HCT116 (cell line): Measurements from ENCODE around the gene ZXDC. TPM values are rescaled to one million over a fixed set of nuclear protein-coding genes. Genes with fewer than 3 reads are reported as not detected.
A peak's percentile ranks its signal among the peaks of the same experiment; 100 is the strongest.

Experiments used
- ATAC-seq: fragments of 200-7000 bp; cut with Tn5 transposase; 2 replicates; pipeline ENCODE4 v1.9.1; 2020; ENCODE audit warnings: mild to moderate bottlenecking, moderate library complexity
- BruUV-seq: library from RNA; stranded (reverse); fragments of 400-500 nt; replicated peaks from 2 replicates; lab custom pipeline; 2021; lab: Mats Ljungman, UMichigan
- CTCF ChIA-PET: fragments of 300-600 bp; sonication (Branson Sonifier 250); formaldehyde crosslinking; loops from one replicate; lab custom pipeline; 2021; ENCODE audit warnings: antibody characterized with exemption; lab: Charles Lee
- POLR2A ChIA-PET: fragments of 300-600, 350-600 bp; sonication (Branson Sonifier 250); formaldehyde crosslinking; loops from one replicate; lab custom pipeline; 2021; ENCODE audit warnings: antibody characterized with exemption; lab: Charles Lee
- RAD21 ChIA-PET, 2 experiments: fragments of 300-600 bp; sonication (Branson Sonifier 250); formaldehyde crosslinking; loops; one replicate each; lab custom pipeline; 2023; ENCODE audit warnings: low total read pairs in 2 of 2; ENCODE audit not compliant: uncharacterized antibody in 2 of 2, unreplicated experiment in 2 of 2, low non-redundant PET in 1 of 2; lab: Charles Lee
- DNase-seq: peaks from one replicate; pipeline ENCODE4 v3.0.0-alpha.2; 2010; ENCODE audit warnings: low read depth, low spot score
- H2AFZ ChIP-seq: fragments of 200-600 bp; shearing (Covaris generic), sonication (generic); 2 replicates; pipeline ENCODE4 v1.6.1; 2017; ENCODE audit warnings: low read depth, mixed run types, mixed read lengths, antibody characterized with exemption, low read length; ENCODE audit not compliant: poor library complexity, severe bottlenecking
- H3K27ac ChIP-seq: 2 replicates; pipeline ENCODE4 v1.5.1; 2012; ENCODE audit warnings: low read depth, low read length
- H3K27me3 ChIP-seq: fragments of 200-600 bp; sonication (generic); 2 replicates; pipeline ENCODE4 v1.6.1; 2016; ENCODE audit warnings: mixed run types, low read length, mixed read lengths; ENCODE audit not compliant: insufficient read depth
- H3K36me3 ChIP-seq, 2 experiments: fragments of 200-500 bp in 1 of 2; fragments of 200-600 bp in 1 of 2; sonication (Bioruptor generic) in 1 of 2; sonication (generic) in 1 of 2; 2 replicates each; pipeline versions ENCODE4 v1.5.1 to v1.6.1; 2014 to 2016; ENCODE audit warnings: low read length in 2 of 2, inconsistent platforms in 1 of 2, mixed read lengths in 1 of 2, mixed run types in 1 of 2; ENCODE audit not compliant: insufficient read depth in 2 of 2, control insufficient read depth in 1 of 2
- H3K4me1 ChIP-seq, 2 experiments: fragments of 200-600 bp in 1 of 2; sonication (generic) in 1 of 2; 2 replicates each; pipeline versions ENCODE4 v1.5.1 to v1.6.1; 2012 to 2017; ENCODE audit warnings: low read length in 2 of 2, inconsistent platforms in 1 of 2, mild to moderate bottlenecking in 1 of 2, mixed read lengths in 1 of 2, mixed run types in 1 of 2, moderate library complexity in 1 of 2; ENCODE audit not compliant: insufficient read depth in 2 of 2, control insufficient read depth in 1 of 2
- H3K4me2 ChIP-seq: fragments of 200-600 bp; sonication (generic); 2 replicates; pipeline ENCODE4 v1.6.1; 2017; ENCODE audit warnings: mixed run types, low read length, mixed read lengths
- H3K4me3 ChIP-seq, 2 experiments: fragments of 200-600 bp in 1 of 2; sonication (generic) in 1 of 2; replicated peaks in 1 of 2; 2 replicates each; pipeline ENCODE4 v1.5.1; 2011 to 2016; ENCODE audit warnings: low read length in 2 of 2, control low read depth in 1 of 2, low read depth in 1 of 2, mild to moderate bottlenecking in 1 of 2, mixed read lengths in 1 of 2, mixed run types in 1 of 2
- H3K79me2 ChIP-seq: fragments of 200-600 bp; sonication (generic); 2 replicates; pipeline ENCODE4 v1.6.1; 2017; ENCODE audit warnings: mild to moderate bottlenecking, mixed run types, low read length, moderate library complexity, mixed read lengths; ENCODE audit not compliant: insufficient read depth
- H3K9ac ChIP-seq: fragments of 200-600 bp; sonication (generic); 2 replicates; pipeline ENCODE4 v1.6.1; 2016; ENCODE audit warnings: low read length, mixed read lengths
- H3K9me2 ChIP-seq: fragments of 200-600 bp; sonication (generic), shearing (Covaris generic); 2 replicates; pipeline ENCODE4 v1.6.1; 2017; ENCODE audit warnings: mixed run types, mild to moderate bottlenecking, moderate library complexity; ENCODE audit not compliant: insufficient read depth
- H3K9me3 ChIP-seq, 2 experiments: fragments of 200-500 bp in 1 of 2; fragments of 200-600 bp in 1 of 2; sonication (Bioruptor generic) in 1 of 2; sonication (generic) in 1 of 2; 2 replicates each; pipeline ENCODE4 v1.6.1; 2014 to 2017; ENCODE audit warnings: low read length in 2 of 2, mixed read lengths in 2 of 2, inconsistent platforms in 1 of 2, low read depth in 1 of 2, mild to moderate bottlenecking in 1 of 2, mixed run types in 1 of 2, moderate library complexity in 1 of 2; ENCODE audit not compliant: control insufficient read depth in 1 of 2, insufficient read depth in 1 of 2
- H4K20me1 ChIP-seq: fragments of 200-600 bp; sonication (generic), shearing (Covaris generic); 2 replicates; pipeline ENCODE4 v1.6.1; 2017; ENCODE audit warnings: mixed run types, mild to moderate bottlenecking, moderate library complexity; ENCODE audit not compliant: insufficient read depth
- CBX3 ChIP-seq: IDR thresholded peaks from 2 replicates; pipeline ENCODE4 v1.6.1; 2012; ENCODE audit warnings: low read depth
- EZH2phosphoT487 ChIP-seq: fragments of 200-600 bp; IDR thresholded peaks from 2 replicates; pipeline ENCODE4 v1.6.1; 2018; ENCODE audit warnings: antibody characterized with exemption, borderline replicate concordance
- FOSL1 ChIP-seq: IDR thresholded peaks from 2 replicates; pipeline ENCODE4 v1.6.1; 2012; ENCODE audit warnings: low read depth
- POLR2A ChIP-seq: IDR thresholded peaks from 2 replicates; pipeline ENCODE4 v1.7.0; 2011; ENCODE audit warnings: borderline replicate concordance; ENCODE audit not compliant: insufficient read depth, insufficient read length; ENCODE audit errors: extremely low read depth
- POLR2AphosphoS5 ChIP-seq: IDR thresholded peaks from 2 replicates; pipeline ENCODE4 v1.6.1; 2011; ENCODE audit warnings: mild to moderate bottlenecking, low read depth, low read length, moderate library complexity
- SP1 ChIP-seq: IDR thresholded peaks from 2 replicates; pipeline ENCODE4 v1.6.1; 2012; ENCODE audit warnings: low read depth
- SRF ChIP-seq: IDR thresholded peaks from 2 replicates; pipeline ENCODE4 v1.6.1; 2012; ENCODE audit warnings: low read depth
- TCF7L2 ChIP-seq: IDR thresholded peaks from 2 replicates; pipeline ENCODE4 v1.7.0; 2011; ENCODE audit warnings: borderline replicate concordance, inconsistent platforms; ENCODE audit not compliant: insufficient read depth, insufficient read length; ENCODE audit errors: extremely low read depth
- YY1 ChIP-seq: IDR thresholded peaks from 2 replicates; pipeline ENCODE4 v1.6.1; 2011; ENCODE audit warnings: low read length, low read depth, moderate library complexity, mild to moderate bottlenecking; ENCODE audit not compliant: insufficient replicate concordance; ENCODE audit errors: extremely low read depth
- ZNF274 ChIP-seq: fragments of 200-500 bp; sonication (Bioruptor generic); IDR thresholded peaks from 2 replicates; pipeline ENCODE4 v1.6.1; 2014; ENCODE audit warnings: mild to moderate bottlenecking, low read depth, low read length, inconsistent platforms
- intact Hi-C: fragments of 100-400 bp; cut with micrococcal nuclease; formaldehyde crosslinking; loops from 2 replicates; pipeline ENCODE4 v1.10.0; 2022
- total RNA-seq: library from RNA; stranded (reverse); gene quantifications from one replicate; pipeline ENCODE4 v1.2.1, GENCODE V29; 2021; ENCODE audit not compliant: unreplicated experiment
- TF ChIP-seq, protein P1 (sequence below), 3 experiments: fragments of 200-600 bp in 1 of 3; sonication (generic) in 1 of 3; IDR thresholded peaks in 2 of 3; conservative IDR thresholded peaks in 1 of 3; 2 replicates each; pipeline ENCODE4 v1.5.1; 2012 to 2017; ENCODE audit warnings: low read depth in 2 of 3, low read length in 2 of 3, antibody characterized with exemption in 1 of 3, borderline replicate concordance in 1 of 3, control low read depth in 1 of 3, mild to moderate bottlenecking in 1 of 3, mixed read lengths in 1 of 3, mixed run types in 1 of 3, moderate library complexity in 1 of 3; ENCODE audit not compliant: insufficient read depth in 1 of 3

The ZXDC gene
- total RNA-seq, 1 experiment from 2014 or later, result 29.9 TPM

DNA sequence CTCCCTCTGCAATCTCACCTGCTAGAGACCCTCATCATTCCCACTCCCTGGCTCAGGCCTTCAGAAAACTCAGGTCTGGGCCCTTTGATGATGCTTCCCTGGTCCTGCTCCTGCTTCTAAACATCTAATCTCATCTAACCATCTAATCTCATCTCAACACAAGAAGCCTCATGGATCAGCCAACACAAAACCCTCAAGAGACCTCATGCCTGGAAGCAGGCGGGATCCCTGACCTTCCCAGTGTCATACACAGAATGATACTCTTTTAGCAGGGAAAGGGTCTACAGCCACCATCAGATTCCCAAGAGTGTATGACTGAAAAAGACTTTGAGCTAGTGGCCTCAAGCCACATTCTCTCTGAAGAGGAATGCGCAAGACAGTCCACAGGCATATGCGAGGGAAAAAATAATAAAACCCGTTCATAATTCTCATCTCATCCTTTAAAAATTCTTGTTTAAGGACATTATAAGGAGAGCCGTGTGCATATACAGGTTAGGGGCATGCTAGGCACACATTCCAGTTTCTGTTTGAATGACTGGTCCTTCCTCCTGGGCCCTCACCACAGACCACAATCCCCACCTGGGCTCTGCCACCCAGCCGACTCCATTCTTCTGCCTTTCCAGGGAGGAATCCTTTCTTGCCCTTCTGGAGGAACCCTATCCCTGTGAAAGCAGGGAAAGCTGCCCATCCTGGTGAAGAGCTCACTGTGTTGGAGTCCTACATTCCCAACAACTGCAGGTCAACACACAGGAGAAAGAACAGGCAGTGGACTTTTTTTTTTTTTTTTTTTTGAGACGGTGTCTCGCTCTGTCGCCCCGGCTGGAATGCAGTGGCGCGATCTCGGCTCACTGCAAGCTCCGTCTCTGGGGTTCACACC is 2.2 kb downstream of the ZXDC start:
- peak overlapping the region; percentile 95; the same call in 1 of the 2 replicates for H3K4me2 ChIP-seq
- TF ChIP-seq POLR2AphosphoS5 (no peak), FOSL1 (no peak), SP1 (no peak), SRF (no peak), CBX3 (no peak), ZNF274 (no peak), EZH2phosphoT487 (no peak), POLR2A (no peak), TCF7L2 (no peak), YY1 (no peak)
- TF ChIP-seq, protein P1, sequence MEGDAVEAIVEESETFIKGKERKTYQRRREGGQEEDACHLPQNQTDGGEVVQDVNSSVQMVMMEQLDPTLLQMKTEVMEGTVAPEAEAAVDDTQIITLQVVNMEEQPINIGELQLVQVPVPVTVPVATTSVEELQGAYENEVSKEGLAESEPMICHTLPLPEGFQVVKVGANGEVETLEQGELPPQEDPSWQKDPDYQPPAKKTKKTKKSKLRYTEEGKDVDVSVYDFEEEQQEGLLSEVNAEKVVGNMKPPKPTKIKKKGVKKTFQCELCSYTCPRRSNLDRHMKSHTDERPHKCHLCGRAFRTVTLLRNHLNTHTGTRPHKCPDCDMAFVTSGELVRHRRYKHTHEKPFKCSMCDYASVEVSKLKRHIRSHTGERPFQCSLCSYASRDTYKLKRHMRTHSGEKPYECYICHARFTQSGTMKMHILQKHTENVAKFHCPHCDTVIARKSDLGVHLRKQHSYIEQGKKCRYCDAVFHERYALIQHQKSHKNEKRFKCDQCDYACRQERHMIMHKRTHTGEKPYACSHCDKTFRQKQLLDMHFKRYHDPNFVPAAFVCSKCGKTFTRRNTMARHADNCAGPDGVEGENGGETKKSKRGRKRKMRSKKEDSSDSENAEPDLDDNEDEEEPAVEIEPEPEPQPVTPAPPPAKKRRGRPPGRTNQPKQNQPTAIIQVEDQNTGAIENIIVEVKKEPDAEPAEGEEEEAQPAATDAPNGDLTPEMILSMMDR (IDR thresholded peaks at IDR 0.05 in 2 of 3, conservative IDR thresholded peaks at IDR 0.05 in 1 of 3; ENCODE audit: borderline replicate concordance in 1 of 3, insufficient read depth in 1 of 3, low read depth in 2 of 3, low read length in 2 of 3), result no peak
- ATAC-seq, result no peak
- H3K4me1 ChIP-seq, result peaks cover 12 to 35% of the 10 kb centered on the region in 2 experiments
- no peak overlapping the region for H3K9ac ChIP-seq
- no peaks in the 10 kb centered on the region for H3K9me3 ChIP-seq
- H4K20me1 ChIP-seq, result 0 out of 2 replicates have a peak, but pooled peaks cover 6% of the 10 kb centered on the region
- CTCF ChIA-PET, result interaction anchor here (0.6 kb wide), 1 partner anchor 100 kb away, joined by 3 read pairs; no protein-coding TSS in a partner anchor
- intact Hi-C loops, result loop anchor here (10.0 kb wide), 1 partner anchor 219 kb away; no protein-coding TSS in a partner anchor
- H3K9me2 ChIP-seq, result no peaks in the 10 kb centered on the region
- no peak overlapping the region for H3K4me3 ChIP-seq
- POLR2A ChIA-PET, result no interaction called here
- peaks cover 64% of the 10 kb centered on the region for H3K79me2 ChIP-seq
- peaks cover 27 to 33% of the 10 kb centered on the region in 2 experiments for H3K36me3 ChIP-seq
- no peak overlapping the region for H2AFZ ChIP-seq
- BruUV-seq, result TSS peak; percentile 41
- RAD21 ChIA-PET, result no interaction called here
- H3K27ac ChIP-seq, result no peak overlapping the region
- no peak for DNase-seq
- H3K27me3 ChIP-seq, result no peaks in the 10 kb centered on the region
